ENCODE measurements around the gene LAMA3. TPM values are rescaled to one million over a fixed set of nuclear protein-coding genes. Genes with fewer than 3 reads are reported as not detected.
A peak's percentile ranks its signal among the peaks of the same experiment; 100 is the strongest.

LAMA3 gene
- total and polyA plus RNA-seq, 12 donors = 1.6 to 10.2 (median 4.0) TPM

GRCh38 chr18:23938901-23939341 lies 249.7 kb downstream of the LAMA3 start:
- intact Hi-C loops (cut with DNase I) = no loop called here
- H3K36me3 ChIP-seq (replicated peaks in 1 of 2) = no peaks in the 10 kb centered on the region
- H3K27ac ChIP-seq = peak overlapping the region in 1 of 5 donors; percentile 6
- DNase-seq = no peak
- no peaks in the 10 kb centered on the region for H3K4me1 ChIP-seq (replicated peaks in 1 of 2)
- no peak overlapping the region for H3K4me3 ChIP-seq
- no peaks in the 10 kb centered on the region for H3K27me3 ChIP-seq
- 91 to 99% (median 94%) methylated on average over 5 of the region's 5 CpGs for WGBS, 4 donors
- TF ChIP-seq CTCF (IDR thresholded peaks at IDR 0.05) (no peak), POLR2A (IDR thresholded peaks at IDR 0.05) (no peak)
- no peaks in the 10 kb centered on the region for H3K9me3 ChIP-seq (replicated peaks in 1 of 3)

DNA sequence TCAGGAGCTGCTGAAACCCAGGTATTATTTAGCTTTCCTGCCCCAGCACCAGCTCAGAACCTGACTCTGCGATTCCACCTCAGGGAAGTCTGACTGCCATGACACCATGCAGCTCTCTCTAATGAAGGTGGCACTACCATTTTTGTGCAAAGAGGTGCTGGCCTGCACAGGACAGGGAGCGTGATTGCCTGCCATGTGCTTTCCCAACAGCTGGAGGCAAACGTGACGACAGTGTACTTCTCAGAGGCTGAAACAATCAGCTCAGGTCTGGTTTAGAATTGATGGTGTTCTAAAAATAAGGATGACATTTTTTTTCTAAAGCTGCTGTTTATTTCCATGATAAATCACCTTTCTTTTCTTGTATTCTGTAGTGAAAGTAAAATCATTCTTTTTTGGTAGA lies 250.1 kb downstream of the LAMA3 start:
- Histone ChIP-seq H3K4me1 (replicated peaks in 1 of 2) (no peaks in the 10 kb centered on the region), H3K36me3 (replicated peaks in 1 of 2) (no peaks in the 10 kb centered on the region), H3K27me3 (no peaks in the 10 kb centered on the region), H3K4me3 (no peak overlapping the region), H3K27ac (peak overlapping the region in 1 of 5 donors; percentile 6), H3K9me3 (replicated peaks in 1 of 3) (no peaks in the 10 kb centered on the region)
- 73 to 84% (median 79%) methylated on average over 4 of the region's 4 CpGs for WGBS, 4 donors
- intact Hi-C loops (cut with DNase I) = no loop called here
- no peak for TF ChIP-seq POLR2A (IDR thresholded peaks at IDR 0.05)
- TF ChIP-seq CTCF (IDR thresholded peaks at IDR 0.05) = no peak
- DNase-seq = peak in 2 of 7 donors; percentile 28 to 69

DNA sequence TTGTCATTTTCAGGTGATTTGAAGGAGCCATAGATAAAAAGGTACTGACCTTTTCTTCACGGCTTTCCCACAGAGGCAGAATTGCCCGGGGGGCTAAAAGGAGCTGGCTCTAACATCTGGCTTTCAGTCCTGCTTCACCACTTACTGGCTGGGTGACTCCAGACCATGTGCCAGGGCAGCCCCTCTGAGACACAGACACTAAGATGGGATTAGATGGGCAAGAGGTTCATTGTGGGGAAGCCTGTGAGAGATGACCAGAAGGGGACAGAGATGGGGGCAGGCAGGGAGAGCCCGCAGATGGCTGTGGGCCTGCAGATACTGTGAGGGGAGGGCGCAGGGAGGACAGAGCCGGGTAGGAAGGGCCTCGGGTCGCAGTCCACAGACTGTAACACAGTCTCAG lies 250.6 kb downstream of the LAMA3 start:
- Histone ChIP-seq H3K4me3 (no peak overlapping the region), H3K27ac (peak overlapping the region in 1 of 5 donors; percentile 6), H3K4me1 (replicated peaks in 1 of 2) (no peaks in the 10 kb centered on the region), H3K27me3 (no peaks in the 10 kb centered on the region), H3K36me3 (replicated peaks in 1 of 2) (no peaks in the 10 kb centered on the region), H3K9me3 (replicated peaks in 1 of 3) (no peaks in the 10 kb centered on the region)
- intact Hi-C loops (cut with DNase I) = no loop called here
- DNase-seq = no peak
- WGBS, 4 donors = 81 to 100% (median 87%) methylated on average over 2 to 7 of the region's 7 CpGs
- no peak for TF ChIP-seq CTCF (IDR thresholded peaks at IDR 0.05)
- no peak for TF ChIP-seq POLR2A (IDR thresholded peaks at IDR 0.05)

DNA sequence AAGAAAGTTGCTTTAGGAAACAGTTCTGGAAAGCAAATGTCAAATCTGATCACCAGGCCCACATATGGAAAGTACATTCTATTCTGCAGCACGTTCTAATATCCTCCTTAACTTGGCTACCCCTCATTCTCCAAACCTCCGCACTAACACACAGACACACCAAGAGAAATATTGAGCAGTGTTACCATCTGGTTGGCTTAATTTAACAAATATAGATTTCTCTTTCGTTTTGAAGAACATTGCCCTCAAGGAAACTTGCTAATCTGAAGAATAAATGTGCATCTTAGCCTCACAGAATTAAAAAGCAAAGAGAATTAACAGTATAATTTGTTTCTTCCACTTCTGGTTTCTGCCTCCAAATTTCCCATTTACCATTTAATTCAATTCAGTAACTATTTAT lies 252.5 kb downstream of the LAMA3 start:
- Histone ChIP-seq H3K36me3 (replicated peaks in 1 of 2) (no peaks in the 10 kb centered on the region), H3K27ac (no peak overlapping the region)
- intact Hi-C loops (cut with DNase I) = no loop called here

More for the DNA sequence above, 252.5 kb downstream of the LAMA3 start:
- WGBS, 4 donors = 84 to 94% (median 86%) methylated on average over 3 of the region's 3 CpGs
- no peaks in the 10 kb centered on the region for H3K27me3 ChIP-seq
- H3K9me3 ChIP-seq (replicated peaks in 1 of 3) = no peaks in the 10 kb centered on the region
- TF ChIP-seq CTCF (IDR thresholded peaks at IDR 0.05) = no peak
- TF ChIP-seq POLR2A (IDR thresholded peaks at IDR 0.05) = no peak
- DNase-seq = no peak
- H3K4me3 ChIP-seq = no peak overlapping the region
- no peaks in the 10 kb centered on the region for H3K4me1 ChIP-seq (replicated peaks in 1 of 2)

Measured in adrenal gland (tissue), 12 donors.